ENCODE data around the gene PODXL2.
"Not testable (repeated sequence)": the region's sequence is repeated elsewhere in the genome, so short reads cannot be mapped to it uniquely, and the experiment has no call there.

The PODXL2 gene

DNA sequence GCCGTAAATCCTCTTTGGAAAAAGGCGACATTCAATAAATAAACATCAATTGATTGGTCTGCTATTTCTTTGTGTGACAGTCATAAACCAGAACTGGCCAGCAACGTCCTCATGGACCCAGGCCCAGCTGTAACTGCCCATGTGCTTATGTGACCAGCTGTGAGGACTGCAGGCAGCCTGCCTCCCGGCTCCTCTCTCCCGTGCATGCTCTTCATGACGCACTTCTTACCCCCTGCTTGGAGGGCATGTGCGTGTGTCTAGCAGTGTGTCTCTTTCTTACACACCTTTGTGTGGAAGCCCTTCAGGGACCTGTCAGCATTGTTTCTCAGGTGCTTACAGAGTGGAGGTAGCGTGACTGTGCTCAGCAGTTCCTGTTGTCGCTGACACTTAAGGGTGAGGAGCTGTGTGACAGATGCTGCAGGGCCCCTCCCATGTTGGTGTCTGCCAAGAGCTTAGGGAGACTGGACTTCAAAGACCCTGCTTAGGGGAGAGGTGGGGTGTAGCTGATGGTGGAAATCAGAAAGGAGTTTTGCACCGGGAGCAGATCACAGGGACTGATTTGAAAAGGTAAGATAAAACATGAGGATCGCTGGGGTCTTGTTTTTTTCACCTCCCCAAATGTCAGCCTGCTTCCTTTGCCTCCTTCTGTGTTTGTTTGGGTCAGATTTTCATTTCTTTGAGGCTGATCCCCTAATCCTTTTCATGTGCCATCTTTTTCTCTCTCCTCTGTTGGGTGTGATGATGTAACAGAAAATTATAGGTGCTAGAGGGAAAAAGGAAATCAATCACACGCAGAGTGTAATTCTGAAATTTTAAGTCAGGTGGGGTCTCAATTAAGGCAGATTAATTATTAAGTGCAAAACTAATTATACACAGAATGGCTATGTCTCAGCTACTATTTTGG lies 2.1 kb downstream of the PODXL2 start:
- DNase-seq (ENCODE audit: low read depth): no peak

DNA sequence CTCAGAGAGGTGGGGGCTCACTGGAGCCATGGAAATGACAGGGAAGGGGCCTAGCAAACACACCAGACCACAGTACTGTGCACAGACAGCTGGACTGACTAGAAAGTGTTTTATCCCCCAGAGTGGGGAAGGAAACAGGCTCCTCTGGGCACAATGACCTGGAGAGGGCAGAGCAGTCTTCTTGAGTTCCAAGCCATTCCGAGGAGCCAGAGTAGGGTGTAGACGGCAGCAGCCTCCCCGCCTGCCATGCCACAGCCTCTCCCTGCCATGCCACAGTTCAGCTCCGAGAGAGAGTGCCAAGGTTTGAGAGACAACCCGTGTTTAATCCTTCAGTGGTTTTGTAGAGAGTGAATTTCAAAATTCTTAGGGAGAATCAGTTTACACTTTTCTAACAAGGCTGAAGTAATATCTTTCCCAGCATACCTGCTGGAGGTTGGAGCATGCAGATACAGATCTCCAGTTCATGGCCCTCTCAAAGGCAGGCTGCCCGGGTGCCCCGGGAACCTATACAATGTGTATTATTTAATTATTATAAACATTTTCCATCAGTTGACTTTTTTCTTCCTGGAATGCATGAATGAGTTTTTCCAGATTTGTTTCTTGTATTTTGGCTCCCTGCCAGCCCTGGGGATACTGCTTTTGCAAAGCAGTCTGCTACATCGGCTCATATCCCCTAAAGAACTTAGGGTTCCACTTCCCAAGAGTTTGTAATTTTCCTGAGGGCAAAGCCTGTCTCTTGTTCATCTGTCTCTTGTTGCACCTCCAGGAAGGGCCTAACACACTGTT lies 3.2 kb downstream of the PODXL2 start:
- DNase-seq (ENCODE audit: low read depth): no peak

DNA sequence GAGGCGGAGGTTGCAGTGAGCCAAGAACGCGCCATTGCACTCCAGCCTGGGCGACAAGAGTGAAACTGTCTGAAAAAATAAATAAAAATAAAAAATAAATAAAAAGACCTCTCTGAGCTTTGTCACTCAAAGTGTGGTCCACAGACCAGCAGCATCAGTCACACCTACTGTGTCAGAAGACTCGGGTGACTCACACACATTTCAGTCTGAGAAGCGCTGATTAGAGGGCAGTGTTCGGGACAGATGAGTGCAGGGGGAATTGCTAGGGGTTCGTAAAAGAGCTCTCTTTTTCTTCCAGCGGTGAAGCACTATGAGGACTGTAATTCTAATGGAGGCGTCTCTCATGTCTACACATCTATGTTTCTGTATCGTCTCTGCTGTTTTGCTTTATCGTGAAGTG lies 5.7 kb downstream of the PODXL2 start:
- no peak for DNase-seq (ENCODE audit: low read depth)

DNA sequence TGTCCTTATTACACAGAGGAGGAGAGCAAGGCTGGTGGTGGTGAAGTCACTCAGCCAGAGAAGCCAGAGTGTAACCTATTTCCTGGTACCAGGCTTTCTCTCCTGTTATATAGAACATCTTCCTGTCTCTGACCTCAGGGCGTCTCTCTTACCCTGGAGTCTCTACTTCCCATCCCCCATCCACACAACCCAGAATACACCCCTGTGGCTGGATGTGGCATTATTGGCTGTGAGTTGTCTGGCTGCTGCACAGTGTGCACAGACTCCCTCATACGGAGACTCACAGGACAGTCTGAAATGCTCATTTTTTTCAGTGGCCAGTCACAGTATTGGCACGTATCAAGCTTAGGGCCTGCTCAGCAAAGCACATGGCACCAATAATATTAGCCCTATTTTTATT lies 8.6 kb downstream of the PODXL2 start:
- no peak for DNase-seq (ENCODE audit: low read depth)

DNA sequence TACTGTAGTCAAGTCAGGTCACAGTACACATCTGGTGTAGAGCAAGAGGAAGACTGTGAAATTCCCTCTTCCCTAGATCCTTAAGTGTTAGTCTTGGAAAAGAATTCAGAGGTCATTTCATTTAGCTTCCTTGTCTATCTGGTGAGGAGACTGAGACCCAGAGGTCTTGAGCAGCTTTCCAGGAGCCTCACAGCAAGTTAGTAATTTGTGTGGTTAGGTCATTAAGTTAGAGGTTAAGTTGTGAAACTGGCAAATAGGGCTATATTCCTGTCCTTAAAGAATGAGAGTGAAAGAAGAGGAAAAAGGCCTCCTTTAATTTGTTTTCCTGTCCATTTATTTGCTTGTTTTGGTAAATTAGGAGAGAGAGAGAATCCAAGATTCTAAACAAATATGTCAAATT lies 9.0 kb downstream of the PODXL2 start:
- DNase-seq (ENCODE audit: low read depth): no peak

DNA sequence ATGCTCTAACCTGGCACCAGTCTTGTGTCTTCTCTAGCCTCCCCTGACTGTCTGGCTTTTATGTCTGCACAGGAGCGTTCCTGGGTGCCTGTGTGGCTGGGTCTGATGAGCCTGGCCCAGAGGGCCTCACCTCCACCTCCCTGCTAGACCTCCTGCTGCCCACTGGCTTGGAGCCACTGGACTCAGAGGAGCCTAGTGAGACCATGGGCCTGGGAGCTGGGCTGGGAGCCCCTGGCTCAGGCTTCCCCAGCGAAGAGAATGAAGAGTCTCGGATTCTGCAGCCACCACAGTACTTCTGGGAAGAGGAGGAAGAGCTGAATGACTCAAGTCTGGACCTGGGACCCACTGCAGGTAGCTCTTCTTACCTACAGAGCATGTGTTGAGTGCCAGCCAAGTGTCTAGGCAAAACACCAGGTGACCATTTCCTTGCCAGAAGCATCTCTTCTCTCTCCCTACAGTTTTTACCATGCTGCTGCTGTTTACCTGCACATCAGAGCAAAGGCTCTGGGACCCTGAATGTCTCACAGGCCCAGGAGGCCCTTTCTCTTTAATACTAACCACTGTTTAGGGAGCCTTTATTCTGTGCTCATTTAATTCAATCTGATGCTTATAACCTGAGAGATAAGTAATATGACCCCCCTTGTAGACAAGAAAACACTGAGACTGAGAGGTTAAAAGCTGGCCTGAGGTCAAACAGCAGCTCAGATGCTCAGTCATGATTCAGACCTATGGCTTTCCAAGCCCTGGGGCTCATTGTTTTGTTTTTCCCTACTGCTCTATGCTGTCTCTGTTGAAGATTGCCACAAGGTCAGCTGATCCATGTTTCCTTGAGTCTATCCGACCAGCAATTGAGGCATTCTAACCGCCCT lies 10.4 kb downstream of the PODXL2 start:
- no peak for DNase-seq (ENCODE audit: low read depth)

DNA sequence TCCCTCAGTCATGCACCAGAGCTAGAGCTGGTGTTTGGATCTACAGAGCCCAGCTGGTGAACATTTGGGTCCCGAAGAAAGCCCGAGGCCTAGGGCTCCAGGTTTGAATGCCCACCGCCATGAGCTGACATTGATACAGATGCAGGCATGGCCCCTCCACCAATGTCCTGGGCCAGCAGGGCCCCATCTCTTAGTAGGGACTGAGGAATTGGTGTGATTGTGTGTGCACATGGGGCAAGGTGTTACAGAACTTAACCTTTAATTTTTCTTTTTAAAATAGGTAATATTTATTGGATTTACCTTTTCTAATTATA lies 11.0 kb downstream of the PODXL2 start:
- no peak for DNase-seq (ENCODE audit: low read depth)

DNA sequence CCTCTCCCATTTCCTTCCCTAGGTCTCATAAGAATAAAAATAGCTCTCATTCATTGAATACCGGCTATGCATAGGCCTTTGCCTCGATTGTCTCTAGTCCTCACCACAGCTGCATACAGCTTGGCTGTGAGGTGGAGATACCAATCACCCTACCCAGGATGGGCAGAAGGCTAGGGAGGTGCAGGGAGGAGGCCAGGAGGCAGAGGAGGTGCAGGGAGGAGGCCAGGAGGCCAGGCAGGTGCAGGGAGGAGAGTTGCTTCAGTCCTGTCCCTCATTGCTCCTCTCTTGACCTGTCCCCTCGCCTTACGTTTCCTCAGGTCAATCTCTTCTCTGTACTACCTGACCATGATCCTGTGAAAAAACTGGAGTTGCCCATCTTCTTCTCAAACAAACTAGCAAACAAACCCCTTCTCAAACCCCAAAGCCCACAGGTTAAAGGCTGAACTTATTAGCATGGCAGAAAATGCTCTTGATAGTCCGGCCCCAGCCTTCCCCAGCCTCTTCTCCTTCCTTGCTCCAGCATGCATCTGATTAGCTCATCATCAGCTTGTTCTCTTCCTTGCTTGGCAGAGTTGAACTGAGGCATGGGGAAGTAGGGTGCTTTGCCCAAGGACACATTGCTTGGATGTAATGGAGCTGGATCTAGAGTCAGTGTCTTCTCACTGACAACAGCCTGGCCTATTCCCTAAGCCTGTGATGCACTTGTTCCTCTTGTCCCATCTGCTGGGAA lies 15.8 kb downstream of the PODXL2 start:
- no peak for DNase-seq (ENCODE audit: low read depth)

DNA sequence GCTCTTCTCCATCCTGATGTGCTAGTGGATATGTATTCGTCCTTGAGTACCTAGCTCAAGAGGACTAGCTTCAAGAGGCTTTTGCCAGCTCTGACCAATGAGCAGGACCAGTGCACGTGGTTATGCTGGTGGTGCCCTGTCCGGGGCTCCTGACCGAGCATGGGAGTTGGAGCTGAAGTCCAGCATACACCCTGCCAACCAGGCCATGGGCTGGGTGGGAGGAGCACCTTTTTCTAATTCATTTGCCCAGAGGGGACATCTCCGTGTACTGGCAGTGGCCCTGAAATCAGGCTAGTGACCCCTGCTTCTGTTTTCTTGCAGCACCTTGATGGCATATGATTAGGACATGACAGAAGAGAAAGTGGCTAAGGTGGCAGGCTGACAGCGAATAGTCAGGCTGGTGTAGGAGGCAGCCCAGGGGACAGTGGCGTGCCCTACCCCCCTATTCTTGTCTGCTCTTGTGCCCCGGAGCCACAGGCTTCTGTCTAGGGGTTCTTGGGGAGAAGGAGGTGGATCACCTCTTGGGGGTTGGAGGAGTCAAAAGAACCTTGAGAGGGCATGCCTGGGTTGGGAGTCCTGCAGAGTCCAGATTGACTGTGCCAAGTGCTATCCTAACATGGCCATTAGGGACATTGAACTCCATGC lies 16.5 kb downstream of the PODXL2 start:
- no peak for DNase-seq (ENCODE audit: low read depth)

DNA sequence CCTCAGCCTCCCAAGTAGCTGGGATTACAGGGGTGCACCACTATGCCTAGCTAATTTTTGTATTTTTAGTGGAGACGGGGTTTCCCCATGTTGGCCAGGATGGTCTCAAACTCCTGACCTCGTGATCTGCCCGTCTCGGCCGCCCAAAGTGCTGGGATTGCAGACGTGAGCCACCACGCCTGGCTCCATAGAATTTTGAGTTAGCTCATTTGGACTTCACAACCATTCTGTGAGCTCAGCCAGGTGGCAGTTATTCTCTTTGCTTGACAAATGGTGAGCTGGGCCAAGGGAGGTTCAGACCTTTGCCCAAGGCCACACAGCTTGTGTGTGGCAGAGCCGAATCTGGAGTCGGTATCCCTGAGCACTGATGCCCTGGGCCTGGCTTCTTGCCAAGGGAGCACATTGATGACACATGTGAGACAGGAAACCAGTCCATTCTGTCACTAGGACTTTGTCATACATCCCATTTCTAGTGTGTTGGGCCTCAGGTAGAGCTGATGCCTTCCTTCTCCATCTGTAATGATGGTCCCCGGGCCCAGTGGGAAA lies 17.6 kb downstream of the PODXL2 start:
- DNase-seq (ENCODE audit: low read depth): no peak

DNA sequence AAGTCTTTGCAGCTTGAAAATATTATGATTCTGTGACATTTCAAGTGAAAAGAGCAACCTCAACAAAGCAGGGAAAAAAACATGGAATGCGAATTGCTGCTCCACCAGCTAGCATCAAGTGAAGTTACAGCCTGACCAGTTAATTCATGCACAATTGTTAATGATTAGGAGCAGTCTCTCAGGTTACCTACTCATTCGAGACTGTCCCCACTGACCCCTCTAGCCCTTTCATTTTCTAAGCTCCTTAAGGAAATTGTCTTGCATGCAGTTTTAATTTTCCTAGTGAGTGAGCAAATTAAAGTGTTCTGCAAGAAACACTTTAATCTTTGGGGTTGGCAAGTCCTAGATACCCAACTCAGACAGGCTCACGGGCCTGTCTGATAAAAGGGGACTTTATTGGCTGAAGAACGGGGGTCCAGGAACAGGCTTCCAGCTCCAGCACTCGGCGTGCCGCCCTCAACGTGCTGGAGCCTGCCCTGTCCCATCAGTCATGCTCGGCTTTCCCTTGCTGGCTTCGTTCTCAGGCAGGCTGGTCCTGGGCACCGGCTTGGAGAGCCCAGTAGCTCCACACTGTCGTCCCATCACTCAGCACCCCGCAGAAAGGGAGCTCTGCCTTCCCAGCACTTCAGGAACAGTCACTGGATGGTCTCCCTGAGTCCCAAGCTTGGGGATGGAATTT lies 18.3 kb downstream of the PODXL2 start:
- no peak for DNase-seq (ENCODE audit: low read depth)

DNA sequence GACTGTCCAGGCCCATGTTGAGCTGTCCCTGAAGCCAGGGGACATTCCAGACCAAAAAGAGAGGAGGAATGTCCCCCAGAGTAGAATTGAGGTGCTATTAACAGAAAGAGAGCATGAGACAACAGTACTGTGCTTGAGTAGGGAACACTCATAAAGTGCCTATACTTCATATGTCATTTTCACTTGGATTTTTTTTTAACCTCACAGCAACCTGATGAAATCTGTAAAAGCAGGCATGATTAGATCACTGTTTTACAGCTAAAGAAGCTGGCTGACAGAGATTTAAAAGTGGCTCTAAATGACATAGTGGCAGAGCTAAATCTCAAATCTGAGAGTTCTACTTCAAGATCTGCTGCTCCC lies 18.8 kb downstream of the PODXL2 start:
- DNase-seq (ENCODE audit: low read depth): no peak

DNA sequence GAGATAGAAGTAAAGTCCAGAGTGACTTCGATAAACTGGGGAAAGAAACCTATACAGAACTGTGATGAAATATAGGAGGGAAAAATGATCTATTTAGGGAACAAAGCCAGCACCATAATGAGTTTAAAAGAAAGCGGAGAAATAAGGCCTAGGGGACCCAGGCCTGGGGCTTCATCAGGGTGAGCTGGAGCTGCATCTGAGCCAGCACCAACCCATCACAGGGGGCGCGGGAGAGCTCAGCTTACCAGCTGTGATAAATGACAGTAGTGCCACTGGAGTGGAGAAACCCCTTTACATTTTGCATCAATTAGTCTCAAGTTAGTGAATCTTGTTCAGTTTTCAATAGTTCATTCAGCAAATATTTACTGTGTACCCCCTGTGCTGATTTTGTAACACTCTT lies 21.3 kb downstream of the PODXL2 start:
- no peak for DNase-seq (ENCODE audit: low read depth)

DNA sequence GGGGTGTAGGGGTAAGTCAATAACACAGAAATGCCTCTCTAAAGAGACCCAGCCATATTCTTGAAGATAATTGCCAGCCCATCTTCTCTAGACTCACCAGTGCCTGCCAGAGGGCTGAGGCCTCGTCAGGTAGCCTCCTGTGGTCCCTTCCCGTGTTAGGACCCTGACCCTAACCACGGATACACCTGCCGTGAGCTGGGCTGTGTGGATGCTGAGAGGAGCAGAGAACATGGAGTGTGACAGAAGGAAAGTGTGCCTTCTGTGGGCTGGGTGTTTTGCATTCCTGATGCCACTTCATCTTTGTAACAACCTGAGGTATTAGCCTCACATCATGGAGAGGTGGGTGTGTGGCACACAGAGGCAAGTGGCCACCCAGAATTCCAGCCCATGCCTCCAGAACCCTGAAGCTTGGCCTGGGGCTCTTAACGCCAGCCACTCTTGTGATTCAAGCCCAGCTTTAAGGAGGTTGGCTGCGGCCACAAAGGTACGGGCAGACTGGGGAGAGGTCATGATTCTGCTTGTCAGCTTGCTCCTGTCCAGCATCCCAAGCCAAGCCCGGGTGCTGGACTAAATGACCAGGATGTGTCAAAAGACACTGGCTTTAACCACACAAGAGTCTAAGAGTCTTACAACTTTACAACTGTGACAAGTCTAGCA lies 22.7 kb downstream of the PODXL2 start:
- DNase-seq (ENCODE audit: low read depth): no peak

DNA sequence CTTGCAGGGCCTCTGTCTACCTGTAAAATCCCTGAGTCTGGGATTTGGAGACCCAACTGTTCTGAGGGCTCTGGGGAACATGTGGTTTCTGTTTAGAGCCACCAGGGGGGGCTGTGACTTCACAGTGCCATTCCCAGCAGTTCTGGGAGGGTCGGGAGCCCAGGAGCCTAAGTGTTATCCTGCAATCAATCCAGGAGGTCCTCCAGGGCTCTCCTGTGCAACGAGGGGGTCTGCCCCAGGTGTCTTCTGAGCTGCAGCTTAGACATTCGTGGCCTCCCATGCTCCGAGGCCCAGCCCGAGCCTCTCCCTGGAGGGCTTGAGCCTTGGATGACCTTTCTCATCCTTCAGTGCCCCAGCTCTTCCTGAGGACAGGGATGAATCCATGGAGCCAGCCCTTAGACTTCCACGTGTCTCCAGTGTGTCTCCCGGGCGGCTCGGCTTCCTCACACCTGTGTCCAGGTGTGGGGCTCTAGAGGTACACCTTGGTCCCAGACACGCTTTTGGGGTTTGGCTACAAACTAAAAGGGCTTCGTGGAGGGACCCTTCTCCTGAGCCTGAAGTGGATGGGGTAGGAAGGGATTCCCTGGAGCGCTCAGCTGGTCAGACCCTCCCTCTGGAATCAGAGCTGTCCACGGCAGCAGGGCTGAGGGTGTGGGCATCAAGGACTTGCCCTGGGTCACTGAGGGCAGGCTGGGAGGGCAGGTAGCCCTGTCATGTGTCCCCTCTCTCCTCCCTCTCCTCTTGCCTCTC lies 23.4 kb downstream of the PODXL2 start:
- DNase-seq (ENCODE audit: low read depth): peak; percentile 47

DNA sequence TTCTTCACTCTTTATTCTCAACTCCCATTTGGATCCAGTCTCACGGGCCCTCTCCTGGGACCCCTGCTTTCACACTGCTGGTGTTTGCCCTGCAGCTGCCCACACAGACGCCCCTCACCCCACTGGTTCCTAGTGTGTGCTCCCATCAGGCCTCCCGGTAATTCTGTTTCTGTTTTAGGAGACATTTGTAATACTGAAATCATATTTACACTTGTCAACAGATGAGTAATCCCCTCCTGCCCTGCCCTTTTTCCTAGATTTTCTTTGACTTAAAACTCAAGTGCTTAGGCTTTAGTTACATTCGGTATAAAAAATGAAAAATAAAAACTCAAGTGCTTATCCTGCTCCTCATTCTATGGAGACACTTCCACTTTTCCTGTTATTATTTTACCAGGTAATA lies 25.4 kb downstream of the PODXL2 start:
- DNase-seq (ENCODE audit: low read depth): no peak

DNA sequence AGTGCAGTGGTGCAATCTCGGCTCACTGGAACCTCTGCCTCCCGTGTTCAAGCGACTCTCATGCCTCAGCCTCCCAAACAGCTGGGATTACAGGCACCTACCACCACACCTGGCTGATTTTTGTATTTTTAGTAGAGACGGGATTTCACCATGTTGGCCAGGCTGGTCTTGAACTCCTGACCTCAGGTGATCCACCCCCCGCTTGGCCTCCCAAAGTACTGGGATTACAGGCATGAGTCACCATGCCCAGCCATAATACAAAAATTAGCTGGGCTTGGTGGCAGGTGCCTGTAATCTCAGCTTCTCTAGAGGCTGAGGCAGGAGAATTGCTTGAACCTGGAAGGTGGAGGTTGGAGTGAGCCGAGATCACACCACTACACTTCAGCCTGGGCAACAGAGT lies 26.0 kb downstream of the PODXL2 start:
- DNase-seq (ENCODE audit: low read depth): not testable (repeated sequence)

DNA sequence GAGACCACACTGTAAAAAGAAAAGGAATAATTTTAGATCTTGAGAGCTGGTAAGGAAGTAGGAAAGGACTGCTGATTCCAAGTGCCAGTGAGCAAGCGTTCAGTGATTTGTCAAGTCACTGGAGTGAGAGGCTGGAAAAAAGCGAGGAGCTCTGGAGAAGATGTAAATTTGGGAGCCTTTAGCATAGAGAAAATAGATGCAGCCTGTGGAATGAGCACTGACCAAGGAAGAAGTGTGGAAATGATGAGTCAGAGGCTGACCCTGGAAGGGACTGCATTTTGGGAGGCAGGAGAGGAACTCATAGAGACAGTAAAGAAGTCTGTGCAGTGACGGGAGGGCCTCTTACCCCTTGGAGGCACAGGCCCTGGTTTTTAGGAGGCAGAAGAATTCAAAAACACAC lies 26.7 kb downstream of the PODXL2 start:
- DNase-seq (ENCODE audit: low read depth): peak; percentile 37

DNA sequence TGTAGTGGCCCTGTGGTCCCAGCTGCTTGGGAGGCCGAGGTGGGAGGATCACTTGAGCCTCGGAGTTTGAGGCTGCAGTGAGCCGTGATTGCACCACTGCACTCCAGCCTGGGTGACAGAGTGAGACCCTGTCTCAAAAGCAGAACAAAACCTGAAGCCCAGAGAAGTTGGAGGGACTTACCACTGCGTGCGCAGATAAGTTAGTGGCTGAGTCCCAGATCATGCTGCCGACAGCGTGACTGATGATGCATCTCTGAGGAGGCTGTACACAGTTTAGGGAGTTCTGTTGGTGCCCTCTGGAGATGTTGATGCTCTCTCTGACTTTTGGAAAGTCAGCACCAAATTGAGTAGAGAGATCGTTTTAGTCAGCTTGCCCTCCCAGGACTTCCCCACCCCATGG lies 27.9 kb downstream of the PODXL2 start:
- DNase-seq (ENCODE audit: low read depth): no peak

Data from fibroblast of the conjunctiva (primary cell).